ENCODE results near the gene ARHGAP9. TPM values are rescaled to one million over a fixed set of nuclear protein-coding genes. Genes with fewer than 3 reads are reported as not detected.

Gene ARHGAP9
- total and polyA plus RNA-seq, 2 of the 8 experiments (the other 6 are each of a cell fraction or from before 2014, with no cell fraction given), result 3.2 to 6.0 TPM

DNA sequence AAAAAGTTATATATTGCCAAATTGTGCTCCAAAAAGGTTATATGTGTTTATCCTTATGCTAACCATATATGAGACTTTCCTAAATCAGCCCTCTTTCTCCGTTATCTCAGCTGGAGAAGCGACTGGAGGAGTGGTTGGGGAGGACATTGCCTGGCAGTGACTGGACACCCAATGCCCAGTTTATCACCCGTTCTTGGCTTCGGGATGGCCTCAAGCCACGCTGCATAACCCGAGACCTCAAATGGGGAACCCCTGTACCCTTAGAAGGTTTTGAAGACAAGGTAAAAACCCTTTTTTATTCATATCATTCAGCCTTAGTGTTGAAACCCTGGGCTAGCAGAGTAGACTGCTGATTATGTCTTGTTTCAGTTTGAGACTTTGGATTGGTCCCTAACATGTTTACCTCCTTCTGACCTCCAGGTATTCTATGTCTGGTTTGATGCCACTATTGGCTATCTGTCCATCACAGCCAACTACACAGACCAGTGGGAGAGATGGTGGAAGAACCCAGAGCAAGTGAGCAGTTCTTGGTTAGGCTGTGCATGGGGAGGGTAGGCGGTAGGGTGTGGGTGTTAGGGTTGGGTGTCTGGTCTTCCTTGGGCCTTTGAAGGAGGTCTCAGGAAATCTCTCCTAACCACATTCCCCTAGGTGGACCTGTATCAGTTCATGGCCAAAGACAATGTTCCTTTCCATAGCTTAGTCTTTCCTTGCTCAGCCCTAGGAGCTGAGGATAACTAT lies 32.1 kb upstream of the ARHGAP9 start:
- WGBS, 2 experiments (ENCODE audit: extremely low coverage in 1 of 2, insufficient coverage in 1 of 2, insufficient read length in 1 of 2, insufficient replicate concordance in 2 of 2, low coverage in 1 of 2, low lambda C conversion rate in 2 of 2, missing lambda C conversion rate in 1 of 2), result 92% methylated on average over 7 of the region's 7 CpGs; no CpG with 5 or more reads in 1 of the 2 experiments
- no peaks in the 10 kb centered on the region for H3K23me2 ChIP-seq (ENCODE audit: low read depth, low read length)
- no peak overlapping the region for H4K8ac ChIP-seq (ENCODE audit: extremely low read depth, insufficient read depth, low read length)
- H3K18ac ChIP-seq (ENCODE audit: extremely low read depth, low read length), result no peak overlapping the region
- no peak for DNase-seq (ENCODE audit: low read depth in 1 of 2, low spot score in 2 of 2)
- H3K9me3 ChIP-seq (ENCODE audit: insufficient read depth in 2 of 2, low read depth in 1 of 2, low read length in 1 of 2), result no peaks in the 10 kb centered on the region; a peak in 1 of 4 replicates
- FAIRE-seq, result no peak
- H3K56ac ChIP-seq (replicated peaks; ENCODE audit: insufficient read length, low read depth, low read length), result no peak overlapping the region
- no peak overlapping the region for H2AFZ ChIP-seq (ENCODE audit: low read length)
- H3K14ac ChIP-seq (ENCODE audit: insufficient read length), result no peak overlapping the region
- no peak overlapping the region for H3K4ac ChIP-seq (replicated peaks; ENCODE audit: insufficient read length, low read depth, low read length)
- H2BK20ac ChIP-seq (ENCODE audit: low read length), result no peak overlapping the region
- H3K27ac ChIP-seq (ENCODE audit: low read depth, low read length), result no peak overlapping the region
- H3K36me3 ChIP-seq (ENCODE audit: control insufficient read depth in 2 of 4, insufficient read depth in 4 of 4, low read length in 3 of 4), result peaks cover 48 to 84% (median 69%) of the 10 kb centered on the region in 4 experiments
- H2AK5ac ChIP-seq (ENCODE audit: low read depth, low read length), result no peak overlapping the region
- H3K23ac ChIP-seq (ENCODE audit: insufficient read length), result no peak overlapping the region
- H3K4me2 ChIP-seq (ENCODE audit: insufficient read depth in 1 of 2, low read depth in 2 of 2, low read length in 2 of 2), result no peak overlapping the region
- POLR2A ChIA-PET (ENCODE audit: partially characterized antibody), result interaction anchor here (0.6 to 3.9 kb wide), 6 partner anchors 8 to 366 kb away, joined by 3 to 60 read pairs (median 6); partner anchors contain the start of genes DDIT3 and MBD6
- no peak for TF ChIP-seq HDAC6 (IDR thresholded peaks at IDR 0.05; ENCODE audit: low read depth, low read length)
- no peak for TF ChIP-seq NANOG (IDR thresholded peaks at IDR 0.05; ENCODE audit: insufficient read depth, low read depth, low read length, poor library complexity, severe bottlenecking)
- no peak for TF ChIP-seq MAFK (IDR thresholded peaks at IDR 0.05; ENCODE audit: low read depth, low read length)
- TF ChIP-seq SAP30 (IDR thresholded peaks at IDR 0.05; ENCODE audit: insufficient read depth, insufficient replicate concordance, low read length), result no peak
- no peak for TF ChIP-seq ASH2L (IDR thresholded peaks at IDR 0.05; ENCODE audit: low read length)
- no peak for TF ChIP-seq YY1 (IDR thresholded peaks at IDR 0.05; ENCODE audit: low read depth, low read length)
- no peak for TF ChIP-seq POLR2AphosphoS5 (IDR thresholded peaks at IDR 0.05; ENCODE audit: low read depth, low read length)
- TF ChIP-seq SP4 (IDR thresholded peaks at IDR 0.05; ENCODE audit: low read length), result no peak
- no peak overlapping the region for H4K5ac ChIP-seq (ENCODE audit: insufficient read length, low read depth, low read length)
- no peak overlapping the region for H3K4me3 ChIP-seq (ENCODE audit: extremely low read depth in 1 of 4, insufficient read depth in 2 of 4, low read depth in 3 of 4, low read length in 4 of 4)
- peaks cover 2 to 9% of the 10 kb centered on the region in 2 experiments for H4K20me1 ChIP-seq (replicated peaks in 1 of 2; ENCODE audit: control insufficient read depth in 1 of 2, insufficient read depth in 2 of 2, low read length in 2 of 2)
- H2BK120ac ChIP-seq (replicated peaks; ENCODE audit: low read depth, low read length), result no peak overlapping the region
- H3K4me1 ChIP-seq (replicated peaks in 1 of 4; ENCODE audit: control insufficient read depth in 3 of 4, insufficient read depth in 4 of 4, low read length in 3 of 4), result no peaks in the 10 kb centered on the region
- no peak overlapping the region for H3K9ac ChIP-seq (replicated peaks in 1 of 4; ENCODE audit: extremely low read depth in 1 of 4, low read depth in 3 of 4, low read length in 3 of 4)
- H4K91ac ChIP-seq (replicated peaks; ENCODE audit: insufficient read length, low read length), result no peak overlapping the region
- no peak overlapping the region for H2BK12ac ChIP-seq (ENCODE audit: low read depth, low read length)
- no peaks in the 10 kb centered on the region for H3K79me2 ChIP-seq (ENCODE audit: control insufficient read depth in 1 of 2, insufficient read depth in 2 of 2, low read length in 2 of 2)
- no peaks in the 10 kb centered on the region; the same call in 1 of the 2 replicates for H3K79me1 ChIP-seq (ENCODE audit: low read depth, low read length)
- no peak overlapping the region for H2BK15ac ChIP-seq (ENCODE audit: low read length)
- no peaks in the 10 kb centered on the region for H3K27me3 ChIP-seq (replicated peaks in 1 of 4; ENCODE audit: control insufficient read depth in 3 of 4, extremely low read depth in 1 of 4, insufficient read depth in 3 of 4, low read length in 3 of 4)
- CTCF ChIA-PET (ENCODE audit: partially characterized antibody), result interaction anchor here (0.7 to 1.6 kb wide), 6 partner anchors 19 to 1764 kb away, joined by 3 to 4 read pairs (median 3); partner anchors contain the start of gene INHBE
- no peak overlapping the region for H2BK5ac ChIP-seq (ENCODE audit: low read depth, low read length)

All from H1 (cell line).